RPMI7951 (cell line): ENCODE measurements around the gene ENPP5. TPM values are rescaled to one million over a fixed set of nuclear protein-coding genes. Genes with fewer than 3 reads are reported as not detected.
"Not testable (repeated sequence)": the region's sequence is repeated elsewhere in the genome, so short reads cannot be mapped to it uniquely, and the experiment has no call there.

Source experiments
- DNase-seq: peaks from one replicate; pipeline ENCODE4 v3.0.0-alpha.2; 2012; ENCODE audit warnings: low read depth
- total RNA-seq: library from RNA; depleted of rRNA; stranded (reverse); fragments of >200 nt; shearing (Covaris generic); gene quantifications from 2 replicates; pipeline ENCODE4 v1.2.3, GENCODE V29; 2014

Gene ENPP5
- total RNA-seq, 1 experiment from 2014 or later, result 0.12 TPM

DNA sequence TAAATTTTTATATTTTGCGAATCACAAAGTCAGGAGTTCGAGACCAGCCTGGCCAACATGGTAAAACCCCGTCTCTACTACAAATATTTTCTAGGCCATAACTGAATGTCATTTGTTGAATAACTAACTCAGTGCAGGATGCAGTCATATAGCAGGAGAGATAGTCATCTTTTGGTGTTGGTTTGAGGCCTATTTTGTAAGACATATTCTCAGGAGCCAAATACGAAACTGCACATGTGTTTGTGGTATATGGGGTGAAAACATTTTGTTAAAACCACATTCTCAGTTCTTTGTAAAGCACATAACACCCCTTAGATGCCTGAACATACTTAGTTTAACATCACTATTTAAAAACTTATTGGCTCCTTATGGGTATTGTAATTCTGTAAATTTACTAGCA is 4.7 kb upstream of the ENPP5 start:
- DNase-seq, result no peak

DNA sequence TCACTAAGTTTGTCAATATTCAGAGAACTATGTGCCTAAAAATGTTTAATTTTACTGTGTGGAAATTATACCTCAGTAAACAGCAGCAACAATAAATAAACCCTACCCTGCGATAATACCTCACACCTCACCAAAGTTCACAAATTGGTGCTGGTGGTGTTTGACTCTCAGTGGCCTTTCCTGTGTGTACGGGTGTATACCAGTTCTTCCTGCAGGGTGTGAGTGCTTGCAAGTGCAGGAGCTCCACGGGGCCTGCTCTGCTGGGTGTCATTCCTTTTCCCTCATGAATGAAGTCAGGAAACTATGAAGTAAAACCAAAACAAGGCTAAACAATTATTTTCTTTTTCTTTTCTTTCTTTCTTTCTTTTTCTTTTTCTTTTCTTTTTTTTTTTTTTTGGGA is 4.1 kb upstream of the ENPP5 start:
- DNase-seq, result no peak

DNA sequence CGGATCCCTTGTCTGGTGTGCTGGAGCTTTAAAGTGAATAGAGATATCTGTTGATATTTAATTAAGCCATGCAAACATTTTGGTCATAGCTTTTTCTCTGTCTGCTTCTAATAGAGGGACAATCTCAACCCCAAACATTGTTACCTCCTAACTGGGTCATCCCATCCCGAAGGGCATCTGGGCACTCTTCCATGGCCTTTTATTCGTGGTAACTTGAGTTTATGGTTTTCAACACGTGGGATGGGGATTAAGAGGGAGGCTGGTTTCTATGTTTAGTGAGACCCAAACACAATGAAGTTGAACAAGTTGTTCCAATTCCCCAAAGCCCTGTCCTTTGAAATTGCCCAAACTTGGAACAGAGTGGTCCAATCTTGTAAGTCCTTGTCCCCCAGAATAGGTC is 1.4 kb upstream of the ENPP5 start:
- no peak for DNase-seq

DNA sequence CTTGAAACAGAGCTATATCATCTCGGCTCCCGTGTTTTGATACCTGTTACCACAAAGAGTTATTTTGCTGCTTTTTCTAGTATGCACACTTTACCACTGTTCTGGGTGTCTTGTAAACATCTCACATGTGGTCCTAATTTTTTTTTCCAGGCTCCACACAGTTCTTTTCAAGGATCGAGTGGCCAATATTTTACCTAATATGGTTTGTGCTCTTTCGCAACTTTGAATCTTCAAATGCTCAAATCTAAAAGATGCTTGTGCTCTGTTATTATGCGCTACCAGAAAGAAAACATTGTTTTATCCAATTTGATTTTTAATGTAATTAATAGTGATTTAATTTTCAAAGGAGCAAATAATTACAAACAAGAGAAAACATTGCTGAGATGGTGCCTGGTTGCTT is 10.7 kb downstream of the ENPP5 start:
- no peak for DNase-seq

DNA sequence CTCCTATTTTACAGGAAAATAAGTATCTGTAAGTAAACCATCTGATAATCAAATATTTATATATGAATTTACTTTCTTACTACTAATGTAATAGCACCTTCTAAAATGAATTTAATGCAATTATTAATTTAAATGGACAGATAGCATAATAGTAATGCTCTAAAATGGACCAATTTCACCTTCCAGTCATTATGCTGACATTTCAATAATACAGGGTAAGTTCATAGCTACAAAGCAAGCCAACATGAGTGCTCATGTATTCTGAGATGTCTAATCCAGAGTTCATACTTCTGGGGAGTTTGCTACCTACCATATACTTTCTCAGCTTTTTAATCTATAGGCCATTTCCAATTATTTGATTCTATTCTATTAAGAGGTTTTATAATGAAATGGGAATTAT is 11.6 kb downstream of the ENPP5 start:
- DNase-seq, result no peak

DNA sequence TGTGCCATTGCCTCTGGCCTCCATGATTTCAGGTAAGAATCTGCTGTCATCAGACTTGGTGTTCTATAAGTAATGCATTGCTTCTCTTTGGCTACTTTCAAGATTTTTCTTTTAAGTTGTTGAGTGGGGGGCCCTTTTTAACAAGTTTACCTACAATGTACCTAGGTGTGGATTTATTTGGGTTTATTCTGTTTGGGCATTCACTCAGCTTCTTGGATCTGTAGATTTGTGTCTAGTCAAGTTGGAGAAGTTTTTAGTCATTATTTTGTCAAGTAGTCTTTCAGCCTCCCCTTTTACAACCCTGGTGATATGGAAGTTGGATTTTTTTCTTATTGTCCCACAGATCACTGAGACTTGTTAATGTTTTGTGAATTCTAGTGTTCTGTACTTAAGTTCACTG is 14.1 kb downstream of the ENPP5 start:
- DNase-seq, result no peak

DNA sequence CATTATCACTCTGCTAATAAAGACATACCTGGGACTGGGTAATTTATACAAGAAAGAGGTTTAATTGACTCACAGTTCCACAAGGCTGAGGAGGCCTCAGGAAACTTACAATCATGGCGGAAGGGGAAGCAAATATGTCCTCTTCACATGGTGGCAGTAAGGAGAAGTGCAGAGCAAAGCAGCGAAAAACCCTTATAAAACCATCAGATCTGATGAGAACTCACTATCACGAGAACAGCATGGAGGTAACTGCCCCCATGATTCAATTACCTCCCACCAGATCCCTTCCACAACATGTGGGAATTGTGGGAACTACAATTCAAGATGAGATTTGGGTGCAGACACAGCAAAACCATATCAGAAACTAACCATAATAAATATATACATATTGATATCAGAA is 21.7 kb downstream of the ENPP5 start:
- DNase-seq, result not testable (repeated sequence)

DNA sequence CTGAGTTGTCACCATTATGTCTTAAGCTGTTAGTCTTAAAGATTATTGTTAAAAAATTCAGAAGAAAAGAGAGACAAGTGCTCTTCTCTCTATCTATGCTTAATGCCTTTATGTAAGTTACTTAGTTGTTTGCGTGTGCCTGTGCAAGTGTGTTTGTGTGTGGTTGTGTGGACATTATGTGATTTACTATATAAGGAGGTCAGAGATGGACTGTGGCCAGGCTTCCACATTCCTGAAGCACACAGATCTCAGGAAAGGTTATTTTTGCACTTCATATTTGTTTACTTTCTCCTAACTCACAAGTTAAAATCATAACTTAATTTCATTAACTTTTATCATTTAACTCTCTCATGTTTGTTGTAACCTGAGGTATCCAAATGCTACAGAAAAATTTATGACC is 26.5 kb downstream of the ENPP5 start:
- no peak for DNase-seq

DNA sequence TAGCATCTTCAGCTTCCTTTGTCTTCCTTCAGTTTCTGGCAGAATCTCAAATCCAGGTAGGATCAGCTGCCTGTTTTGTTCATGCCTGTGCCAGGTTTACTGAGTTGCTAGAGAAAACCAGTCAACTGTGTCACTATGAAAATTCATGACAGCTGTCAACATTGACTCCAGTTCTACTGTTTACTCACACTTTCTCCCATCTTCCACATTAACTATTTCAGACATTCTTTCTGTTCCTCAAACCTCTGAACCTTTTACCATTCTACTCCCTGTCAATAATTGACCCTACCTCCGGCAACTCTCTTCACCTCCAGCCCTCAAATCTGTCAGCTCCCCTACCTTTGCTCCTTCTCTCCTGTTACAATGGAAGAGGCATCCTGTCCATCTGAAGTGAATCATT is 32.5 kb downstream of the ENPP5 start:
- DNase-seq, result no peak

DNA sequence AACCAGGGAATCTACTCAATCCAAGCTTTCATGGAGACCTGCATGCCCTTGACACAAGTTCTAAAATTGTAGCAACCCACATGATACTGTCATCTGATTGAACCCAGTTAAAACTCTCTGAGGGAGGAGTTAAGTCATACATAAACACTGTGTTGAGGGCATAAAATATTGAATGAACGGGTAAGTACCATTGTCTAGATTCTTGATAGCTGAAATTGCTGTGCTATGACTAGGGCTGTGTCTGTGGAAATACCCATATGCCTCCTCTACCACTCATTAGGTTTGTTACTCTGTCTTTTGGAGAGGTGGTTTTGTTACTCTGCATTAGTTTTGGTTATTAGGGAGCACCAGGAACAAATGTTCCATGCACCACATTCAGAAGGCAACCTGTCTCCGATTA is 33.4 kb downstream of the ENPP5 start:
- no peak for DNase-seq

DNA sequence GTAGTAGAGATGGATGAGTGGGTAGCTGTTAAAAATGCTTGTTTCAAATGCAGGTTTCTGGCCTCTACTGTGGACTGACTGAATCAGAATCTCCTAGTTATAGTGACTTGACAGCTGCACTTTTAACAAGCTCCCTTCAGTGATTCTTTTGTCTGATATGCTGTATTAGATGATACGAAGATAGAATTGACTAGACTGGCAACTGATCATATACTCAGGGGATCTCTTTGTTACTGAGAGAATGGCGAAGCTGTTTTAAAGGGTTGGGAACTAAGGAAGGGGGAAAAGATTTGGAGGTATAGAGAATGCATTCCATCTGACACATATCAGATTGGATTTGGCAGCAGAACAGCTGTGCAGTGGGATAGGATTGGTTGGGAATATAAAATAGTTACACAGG is 33.9 kb downstream of the ENPP5 start:
- DNase-seq, result no peak

DNA sequence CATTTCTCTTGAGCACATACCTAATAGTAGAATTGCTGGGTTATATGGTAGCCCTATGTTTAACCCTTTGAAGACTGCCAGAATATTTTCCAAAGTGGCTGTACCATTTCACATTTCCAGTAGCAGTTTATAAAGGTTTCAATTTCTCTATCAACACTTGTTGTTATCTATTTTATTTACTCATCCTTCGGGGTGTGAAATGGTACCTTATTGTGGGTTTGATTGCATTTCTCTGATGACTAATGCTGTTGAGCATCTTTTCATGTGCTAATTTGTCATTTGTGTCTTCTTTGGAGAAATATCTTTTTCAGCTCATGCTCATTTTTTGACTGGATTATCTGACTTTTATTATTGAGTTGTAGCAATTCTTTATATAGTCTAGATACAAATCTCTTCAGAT is 35.6 kb downstream of the ENPP5 start:
- DNase-seq, result no peak

DNA sequence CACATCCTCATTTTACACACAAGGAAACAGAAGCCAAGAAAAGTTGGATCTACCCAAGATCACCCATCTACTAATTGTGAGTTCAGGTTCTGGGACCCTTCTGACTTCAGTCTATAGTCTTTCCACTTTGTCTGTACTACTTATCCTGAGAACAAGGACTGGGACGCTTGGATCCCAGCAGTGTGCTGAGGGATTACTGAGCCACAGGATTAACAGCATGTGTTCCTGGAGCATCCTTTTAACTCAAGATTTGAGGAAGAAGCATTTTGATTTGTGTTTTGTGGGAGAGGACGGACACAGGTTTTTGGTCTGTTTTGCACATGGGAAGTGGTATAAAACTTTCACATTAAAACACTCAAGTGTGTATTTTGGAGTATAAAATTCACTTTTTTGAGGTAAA is 36.6 kb downstream of the ENPP5 start:
- no peak for DNase-seq

DNA sequence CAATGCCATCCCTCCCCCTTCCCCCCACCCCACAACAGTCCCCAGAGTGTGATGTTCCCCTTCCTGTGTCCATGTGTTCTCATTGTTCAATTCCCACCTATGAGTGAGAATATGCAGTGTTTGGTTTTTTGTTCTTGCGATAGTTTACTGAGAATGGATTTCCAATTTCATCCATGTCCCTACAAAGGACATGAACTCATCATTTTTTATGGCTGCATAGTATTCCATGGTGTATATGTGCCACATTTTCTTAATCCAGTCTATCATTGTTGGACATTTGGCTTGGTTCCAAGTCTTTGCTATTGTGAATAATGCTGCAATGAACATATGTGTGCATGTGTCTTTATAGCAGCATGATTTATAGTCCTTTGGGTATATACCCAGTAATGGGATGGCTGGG is 39.5 kb downstream of the ENPP5 start:
- not testable (repeated sequence) for DNase-seq

DNA sequence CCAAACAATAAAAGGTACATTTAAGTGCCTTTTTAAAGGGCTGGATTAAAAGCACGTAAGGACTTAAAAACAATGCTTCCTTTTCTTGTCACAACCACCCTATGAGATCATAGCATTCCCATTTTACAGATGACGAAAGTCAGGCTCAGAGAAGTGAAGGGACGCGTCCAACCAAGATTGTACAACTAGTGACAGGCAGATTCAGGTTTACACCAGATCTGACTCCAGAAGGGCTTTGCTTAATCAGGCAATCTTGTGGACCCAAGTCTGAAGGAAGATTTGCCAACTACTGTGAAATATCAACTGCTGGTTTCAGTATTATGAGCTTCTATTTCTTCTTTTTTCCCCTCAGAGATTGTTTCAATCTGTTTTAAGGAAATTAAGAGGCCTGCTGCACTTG is 40.1 kb downstream of the ENPP5 start:
- no peak for DNase-seq

DNA sequence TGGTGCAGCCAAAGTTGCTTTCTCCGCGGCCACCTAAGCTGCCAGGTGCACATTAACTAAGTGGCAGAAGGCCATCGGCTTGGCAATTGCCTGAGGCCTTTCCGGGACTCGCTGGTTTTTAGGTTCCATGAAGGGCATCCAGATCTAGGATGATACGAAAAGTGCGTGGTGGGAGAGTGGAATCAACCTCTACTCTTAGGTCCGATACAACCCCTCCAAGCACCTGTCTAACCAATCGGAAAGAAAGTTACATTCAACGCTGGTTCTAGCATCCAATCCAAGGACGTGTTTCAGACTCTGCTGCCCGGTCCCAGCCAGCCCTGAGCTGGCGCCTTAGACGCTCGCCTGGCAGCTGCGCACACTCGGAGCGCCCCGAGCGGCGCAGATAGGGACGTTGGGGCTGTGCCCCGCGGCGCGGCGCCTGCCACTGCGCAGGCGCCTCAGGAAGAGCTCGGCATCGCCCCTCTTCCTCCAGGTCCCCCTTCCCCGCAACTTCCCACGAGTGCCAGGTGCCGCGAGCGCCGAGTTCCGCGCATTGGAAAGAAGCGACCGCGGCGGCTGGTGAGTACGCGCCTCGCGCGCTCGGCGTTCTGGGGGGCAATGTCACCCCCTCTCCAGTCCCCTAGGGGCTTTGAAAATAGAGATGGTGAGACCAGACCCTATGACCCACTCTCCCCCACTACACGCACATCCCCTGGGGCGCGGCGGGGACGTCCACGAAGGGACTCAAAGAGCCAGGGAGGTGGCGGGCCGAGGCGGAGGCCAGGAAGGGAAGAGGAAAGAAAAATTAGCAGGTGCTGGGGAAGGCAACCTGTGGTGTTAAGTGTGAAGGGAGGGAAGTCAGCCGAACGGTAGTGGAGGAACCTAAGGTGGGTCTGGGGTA is 40.9 kb downstream of the ENPP5 start, which contains the start of gene ENPP4:
Gene ENPP4, plus strand, starts transcription at position 361 of the 883 bp plus-strand sequence. CDS start 9,595 bp downstream, outside the sequence.
- peak; percentile 52 for DNase-seq

DNA sequence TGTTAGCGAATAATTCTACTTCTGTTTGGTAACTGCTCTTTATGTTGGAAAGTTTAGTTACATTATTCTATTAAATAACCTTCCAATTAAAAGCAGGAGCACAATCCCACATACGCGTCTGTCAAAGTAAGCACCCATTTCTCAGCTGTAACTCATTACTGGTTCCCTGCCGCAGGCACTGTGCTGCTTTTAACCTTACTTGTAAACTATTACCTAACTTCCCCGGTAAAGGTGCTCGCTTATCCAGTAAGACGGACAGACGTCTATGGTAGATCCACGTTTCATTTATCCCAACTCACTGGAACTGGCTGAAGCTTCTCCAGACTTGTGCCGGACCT is 41.5 kb downstream of the ENPP5 start:
- DNase-seq, result no peak

DNA sequence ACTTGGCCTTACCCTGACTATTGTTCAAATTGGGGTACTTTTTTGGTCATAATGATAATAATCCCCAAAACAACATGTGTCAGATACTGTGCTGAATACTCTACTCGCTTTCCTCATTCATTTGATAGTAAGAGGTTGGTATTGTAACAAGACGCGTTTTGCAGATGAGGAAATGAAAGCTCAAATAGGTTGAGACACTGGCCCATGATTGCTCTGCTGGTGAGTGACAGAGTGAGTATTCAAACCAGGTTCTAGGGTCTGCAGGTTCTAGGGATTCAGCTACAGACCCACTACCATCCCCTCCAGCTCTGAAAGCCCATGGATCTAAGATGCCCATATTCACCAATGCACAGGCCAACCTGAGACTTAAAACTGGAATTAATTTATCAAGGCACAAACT is 42.3 kb downstream of the ENPP5 start:
- DNase-seq, result no peak

DNA sequence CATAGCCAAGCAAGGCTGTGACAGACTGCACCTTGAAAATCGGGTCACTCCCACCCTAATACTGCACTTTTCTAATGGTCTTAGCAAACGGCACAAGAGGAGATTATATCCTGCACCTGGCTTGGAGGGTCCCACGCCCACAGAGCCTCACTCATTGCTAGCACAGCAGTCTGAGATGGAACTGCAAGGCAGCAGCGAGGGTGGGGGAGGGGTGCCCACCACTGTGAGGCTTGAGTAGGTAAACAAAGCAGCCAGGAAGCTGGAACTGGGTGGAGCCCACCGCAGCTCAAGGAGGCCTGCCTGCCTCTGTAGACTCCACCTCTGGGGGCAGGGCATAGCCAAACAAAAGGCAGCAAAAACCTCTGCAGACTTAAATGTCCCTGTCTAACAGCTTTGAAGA is 51.1 kb downstream of the ENPP5 start:
- DNase-seq, result not testable (repeated sequence)

DNA sequence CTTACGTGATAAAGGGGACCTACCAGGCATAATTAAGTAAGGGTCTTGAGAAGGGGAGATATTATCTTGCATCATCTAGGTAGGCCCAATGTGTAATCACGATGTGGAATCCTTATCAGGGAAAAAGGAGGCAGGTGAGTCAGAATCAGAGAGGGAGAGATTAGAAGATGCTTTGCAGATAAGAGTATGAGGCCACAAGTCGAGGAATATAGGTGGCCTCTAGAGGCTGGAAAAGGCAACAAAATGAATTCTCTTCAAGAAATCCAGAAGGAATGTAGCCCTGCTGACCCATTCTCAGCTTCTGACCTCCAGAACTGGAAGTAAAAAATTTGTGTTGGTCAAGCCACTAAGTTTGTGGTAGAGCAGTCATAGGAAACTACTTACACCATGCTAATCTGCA is 51.9 kb downstream of the ENPP5 start:
- no peak for DNase-seq

DNA sequence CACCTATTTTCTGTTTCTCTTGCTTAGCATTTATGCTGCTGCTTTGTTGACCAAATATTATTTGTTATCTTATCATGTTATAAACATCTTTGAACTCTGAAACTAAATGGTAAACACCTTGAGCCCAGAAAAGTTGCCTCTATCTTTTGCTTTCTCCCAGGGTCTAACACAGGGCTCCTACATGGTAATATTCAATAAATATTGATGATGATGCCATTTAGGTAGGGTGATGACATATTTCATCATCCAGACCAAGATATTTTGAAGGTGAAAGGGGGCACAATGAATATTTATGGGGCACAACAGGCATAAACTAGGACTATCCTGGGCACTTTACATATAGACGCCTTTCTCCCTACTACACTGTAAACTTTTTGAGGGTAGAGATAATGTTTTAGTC is 52.6 kb downstream of the ENPP5 start:
- DNase-seq, result no peak

DNA sequence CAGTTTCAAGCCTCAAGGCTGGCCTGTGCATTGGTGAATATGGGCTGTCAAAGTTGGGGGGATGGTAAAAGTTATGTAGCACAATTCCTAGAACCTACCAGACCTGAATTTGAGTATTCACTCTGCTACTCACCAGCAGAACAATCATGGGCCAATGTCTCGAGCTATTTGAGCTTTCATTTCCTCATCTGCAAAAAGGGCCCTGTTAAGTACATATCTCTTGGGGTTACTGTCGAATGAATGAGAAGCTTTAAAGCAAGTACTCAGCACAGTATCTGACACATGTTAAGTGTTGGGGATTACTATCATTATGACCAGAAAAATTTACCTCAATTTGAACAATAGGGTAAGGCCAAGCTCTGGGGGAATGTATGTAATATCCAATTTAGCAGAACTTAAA is 54.5 kb downstream of the ENPP5 start:
- no peak for DNase-seq

DNA sequence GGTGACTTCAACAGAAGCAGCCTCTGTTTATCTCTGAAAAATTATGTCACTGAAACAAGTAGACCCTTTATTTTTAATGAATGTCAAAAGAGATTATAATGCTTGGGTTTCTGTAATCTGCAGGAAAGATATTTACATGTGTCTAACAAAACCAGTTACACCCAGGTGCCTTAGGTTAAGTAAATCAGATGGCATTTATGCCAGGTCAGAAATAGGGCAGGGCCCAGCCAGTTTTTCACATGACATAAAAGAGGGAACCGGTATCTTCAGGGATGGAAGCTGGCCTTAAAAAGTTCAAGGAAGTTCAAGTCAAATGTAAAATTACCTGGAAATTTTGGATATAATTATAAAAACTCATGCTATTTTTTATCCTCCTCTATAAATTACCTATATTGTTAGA is 55.1 kb downstream of the ENPP5 start:
- no peak for DNase-seq

DNA sequence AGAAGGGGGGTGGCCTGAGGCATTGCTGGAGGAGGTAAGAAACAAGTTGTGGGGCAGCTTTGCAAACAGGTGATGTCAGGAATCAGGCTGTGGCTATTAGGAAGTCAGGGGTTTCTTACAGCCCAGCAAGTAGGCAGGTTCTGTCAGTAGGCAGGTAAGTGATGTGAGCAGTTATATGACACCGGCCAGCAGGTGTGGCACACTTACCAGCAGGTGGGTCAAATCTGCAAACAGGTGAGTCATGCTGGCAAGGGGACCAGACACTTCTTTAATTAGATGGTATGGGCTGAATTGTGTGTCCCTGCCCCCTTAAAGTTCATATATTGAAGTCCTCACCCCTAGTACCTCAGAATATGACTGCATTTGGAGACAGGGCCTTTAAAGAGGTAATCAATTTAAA is 57.4 kb downstream of the ENPP5 start:
- no peak for DNase-seq
